GM04504 (cell line): ENCODE results near the gene STAG1.
"Not testable (repeated sequence)": the region's sequence is repeated elsewhere in the genome, so short reads cannot be mapped to it uniquely, and the experiment has no call there.

ENCODE experiments used
- DNase-seq: peaks from one replicate; pipeline ENCODE4 v3.0.0-alpha.2; 2012; ENCODE audit warnings: low read depth

The STAG1 gene

GRCh38 chr3:136586580-136586979 is 165.6 kb downstream of the STAG1 start:
- no peak for DNase-seq

DNA sequence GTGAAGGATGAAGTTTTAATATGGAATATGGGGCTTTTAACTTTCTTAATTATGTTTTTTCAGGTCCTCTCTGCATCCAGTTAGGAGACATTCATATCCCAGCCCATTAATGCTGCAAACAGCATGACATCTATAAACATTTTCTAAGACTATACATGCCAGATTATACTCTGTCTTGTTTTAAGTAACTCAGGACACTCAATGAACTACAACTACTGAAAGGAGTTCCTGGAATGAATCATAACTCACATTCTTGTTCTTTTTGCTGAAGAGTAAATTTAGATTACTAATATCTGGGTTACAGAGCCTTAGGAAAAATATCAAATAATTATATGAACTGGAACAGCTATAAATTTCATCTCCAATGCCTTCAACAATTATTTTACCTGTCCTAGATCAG is 167.4 kb downstream of the STAG1 start:
- no peak for DNase-seq

DNA sequence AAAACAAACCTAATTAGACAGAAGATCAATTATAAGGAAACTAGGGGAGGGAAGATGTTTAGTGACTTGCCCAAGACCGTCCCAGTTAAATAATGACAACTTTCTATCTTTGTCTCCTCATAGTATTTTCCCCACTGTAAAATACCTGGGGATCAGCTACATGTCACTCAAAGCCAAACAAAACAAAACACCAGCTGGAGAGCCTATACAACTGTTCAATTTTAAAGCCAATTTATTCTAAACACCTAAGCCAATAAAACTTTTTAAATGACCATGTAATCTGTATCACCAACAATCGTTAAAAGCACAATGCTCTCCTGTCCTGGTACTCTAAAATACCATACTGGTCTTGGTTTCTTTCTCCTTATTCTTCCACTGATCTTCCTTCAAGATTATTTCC is 168.4 kb downstream of the STAG1 start:
- no peak for DNase-seq

- DNase-seq, result no peak
Measured at GRCh38 chr3:136577791-136578190, 174.4 kb downstream of the STAG1 start.

GRCh38 chr3:136576279-136577009 is 175.7 kb downstream of the STAG1 start:
- no peak for DNase-seq

GRCh38 chr3:136567599-136568188 is 184.5 kb downstream of the STAG1 start:
- no peak for DNase-seq

GRCh38 chr3:136564962-136565361 is 187.2 kb downstream of the STAG1 start:
- not testable (repeated sequence) for DNase-seq

GRCh38 chr3:136562026-136562425 is 190.2 kb downstream of the STAG1 start:
- DNase-seq, result no peak

- no peak for DNase-seq
Measured at GRCh38 chr3:136559896-136560295, 192.3 kb downstream of the STAG1 start.

- not testable (repeated sequence) for DNase-seq
Measured at GRCh38 chr3:136549461-136549860, 202.7 kb downstream of the STAG1 start.

DNA sequence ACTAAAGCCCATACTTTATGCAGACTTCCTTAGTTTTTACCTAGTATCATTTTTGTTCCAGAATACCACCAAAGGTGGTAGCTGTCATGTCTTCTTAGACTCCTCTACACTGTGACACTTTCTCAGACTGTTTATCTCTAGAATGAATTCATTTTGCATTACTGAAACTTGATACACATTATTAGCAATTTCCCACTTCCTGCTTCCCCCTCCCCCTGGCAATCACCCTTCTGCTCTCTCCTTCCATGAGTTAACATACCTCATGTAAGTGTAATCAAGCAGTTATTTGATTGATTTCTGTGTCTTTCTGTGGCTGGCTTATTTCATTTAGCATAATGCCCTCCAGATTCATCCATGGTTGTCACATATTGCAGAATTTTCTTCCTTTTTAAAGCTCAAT is 204.9 kb downstream of the STAG1 start:
- DNase-seq, result no peak

DNA sequence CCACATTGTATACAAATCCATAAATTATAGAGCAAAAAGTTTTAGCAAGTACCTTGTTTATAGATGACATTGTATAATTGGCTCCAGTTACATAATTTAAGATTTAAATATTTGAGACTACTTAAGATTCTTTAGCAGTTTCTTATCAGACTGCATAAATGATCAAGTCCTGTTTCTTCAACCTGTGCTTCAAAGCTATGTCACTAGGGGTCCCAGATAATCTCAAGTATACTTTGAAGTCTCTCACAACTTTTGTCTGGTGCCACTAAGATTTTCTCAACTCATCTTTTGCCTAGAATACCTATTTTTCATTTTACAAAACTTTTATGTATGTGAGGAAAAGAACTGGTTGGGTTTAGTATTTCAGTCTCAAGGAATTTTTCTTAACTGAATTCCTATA is 205.5 kb downstream of the STAG1 start:
- no peak for DNase-seq

DNA sequence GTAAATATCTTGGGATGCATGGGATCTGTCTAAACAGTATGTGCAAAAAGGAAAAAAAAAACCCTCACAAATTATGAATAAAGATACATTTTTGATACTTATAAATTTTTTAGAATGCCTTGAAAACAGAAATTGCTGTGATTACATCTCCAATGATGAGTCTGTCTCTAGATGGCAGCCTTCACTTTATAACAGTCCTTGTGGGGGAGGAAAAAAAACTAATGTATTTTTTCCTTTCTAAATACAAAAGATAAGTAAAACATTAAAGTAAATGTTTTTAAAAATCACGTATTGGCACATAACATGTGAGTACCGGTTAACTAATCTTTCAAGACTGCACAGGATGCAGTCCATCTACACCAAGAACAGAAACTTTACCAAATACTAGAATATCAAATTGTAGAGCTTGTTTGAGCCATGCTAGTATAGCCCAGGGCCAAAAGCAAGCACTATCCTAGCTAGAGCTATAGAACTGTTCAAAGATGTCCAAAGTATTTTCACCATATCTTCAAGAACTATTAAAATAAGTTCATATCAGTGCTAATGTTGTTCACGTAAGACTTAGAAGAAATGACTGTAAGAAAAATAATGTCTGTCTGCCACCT is 206.4 kb downstream of the STAG1 start:
- DNase-seq, result no peak

DNA sequence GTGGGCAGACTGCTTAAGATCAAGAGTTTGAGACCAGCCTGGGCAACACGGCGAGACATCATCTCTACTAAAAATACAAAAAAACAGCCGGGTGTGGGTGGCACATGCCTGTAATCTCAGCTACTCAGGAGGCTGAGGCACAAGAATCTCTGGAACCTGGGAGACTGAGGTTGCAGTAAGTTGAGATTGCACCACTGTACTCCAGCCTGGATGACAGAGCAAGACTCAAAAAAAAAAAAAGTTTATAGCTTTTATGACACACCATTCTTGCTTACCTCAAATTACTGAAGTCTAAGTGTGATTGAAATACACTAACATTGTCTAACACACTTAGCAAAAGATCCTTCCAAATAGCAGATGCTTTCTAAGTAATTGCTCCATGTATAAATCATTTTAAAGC is 207.6 kb downstream of the STAG1 start:
- peak; percentile 9 for DNase-seq

DNA sequence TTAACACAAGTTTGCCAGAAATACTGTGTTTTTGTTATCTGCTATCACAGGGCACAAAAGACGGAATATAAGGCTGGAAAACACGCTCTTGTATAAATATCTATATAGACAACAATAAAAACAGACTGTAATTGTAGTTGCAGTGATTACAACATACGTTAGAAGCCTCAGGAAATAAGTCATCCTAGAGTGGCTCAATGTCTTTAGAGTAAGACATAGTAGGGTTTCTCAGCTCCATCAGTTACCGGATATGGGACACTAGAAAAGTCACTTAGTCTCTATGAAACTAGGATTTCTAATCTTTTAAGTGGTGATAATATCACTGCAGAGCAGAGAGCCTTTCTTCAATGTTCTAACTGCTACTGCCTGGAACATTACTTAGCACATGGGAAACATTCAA is 208.8 kb downstream of the STAG1 start:
- no peak for DNase-seq

DNA sequence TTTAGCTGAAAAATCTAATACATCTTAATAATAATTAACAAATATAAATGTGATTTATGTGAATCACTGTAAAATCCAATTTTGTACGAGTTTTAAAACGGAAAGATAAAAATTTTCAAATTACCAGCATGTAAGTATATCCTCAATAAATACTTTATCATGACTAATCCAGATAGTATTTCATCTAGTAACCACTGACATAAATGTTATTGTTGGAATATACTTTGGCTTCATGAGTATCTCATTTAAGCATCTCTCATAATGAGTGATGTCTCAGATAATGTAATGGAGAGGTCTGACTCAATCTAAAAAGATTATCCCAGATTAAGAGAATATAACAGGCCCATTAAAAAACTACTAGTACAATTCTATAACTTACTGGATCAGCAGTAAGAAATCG is 216.3 kb downstream of the STAG1 start:
- no peak for DNase-seq

- no peak for DNase-seq
Measured at GRCh38 chr3:136532766-136533165, 219.4 kb downstream of the STAG1 start.

- DNase-seq, result no peak
Measured at GRCh38 chr3:136518102-136518501, 234.1 kb downstream of the STAG1 start.

- DNase-seq, result no peak
Measured at GRCh38 chr3:136516656-136517055, 235.5 kb downstream of the STAG1 start.

DNA sequence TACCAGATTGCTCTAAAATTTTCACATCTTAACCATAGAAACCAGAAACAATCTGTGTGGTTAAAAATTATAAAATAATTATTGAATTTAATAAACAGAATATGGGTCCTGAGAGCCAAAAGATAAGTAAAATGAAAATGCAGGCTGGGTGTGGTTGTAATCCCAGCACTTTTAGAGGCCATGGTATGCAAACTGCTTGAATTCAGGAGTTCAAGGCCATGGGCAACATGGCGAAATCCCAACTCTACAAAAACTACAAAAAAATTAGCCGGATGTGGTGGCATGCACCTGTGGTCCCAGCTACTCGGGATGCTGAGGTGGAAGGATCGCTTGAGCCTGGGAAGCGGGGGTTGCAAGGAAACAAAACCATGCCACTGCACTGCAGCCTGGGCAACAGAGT is 236.1 kb downstream of the STAG1 start:
- no peak for DNase-seq

DNA sequence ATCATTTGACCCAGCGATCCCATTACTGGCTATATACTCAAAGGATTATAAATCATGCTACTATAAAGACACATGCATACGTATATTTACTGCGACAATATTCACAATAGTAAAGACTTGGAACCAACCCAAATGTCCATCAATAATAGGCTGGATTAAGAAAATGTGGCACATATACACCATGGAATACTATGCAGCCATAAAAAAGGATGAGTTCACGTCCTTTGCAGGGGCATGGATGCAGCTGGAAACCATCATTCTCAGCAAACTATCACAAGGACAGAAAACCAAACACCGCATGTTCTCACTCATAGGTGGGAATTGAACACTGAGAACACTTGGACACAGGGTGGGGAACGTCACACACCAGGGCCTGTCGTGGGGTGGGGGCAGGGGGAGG is 237.6 kb downstream of the STAG1 start:
- not testable (repeated sequence) for DNase-seq

DNA sequence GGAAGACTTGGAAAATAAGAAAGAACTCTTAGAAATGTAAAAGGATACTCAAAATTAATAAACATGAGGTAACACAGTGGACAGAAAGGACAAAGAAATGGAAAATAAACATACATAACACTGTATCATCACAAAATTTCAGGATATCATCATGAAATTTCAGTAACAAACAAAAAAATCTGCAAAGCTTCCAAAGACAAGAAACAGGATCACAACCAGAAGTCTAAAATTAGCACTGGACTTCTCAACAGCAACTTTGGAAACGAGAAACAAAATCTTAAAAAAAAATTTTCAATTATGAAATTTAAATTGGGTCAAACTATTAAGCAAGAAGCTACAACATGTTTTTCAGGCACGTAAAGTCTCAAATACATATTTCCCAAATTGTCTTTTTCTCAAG is 238.8 kb downstream of the STAG1 start:
- no peak for DNase-seq

GRCh38 chr3:136512381-136512780 is 239.8 kb downstream of the STAG1 start:
- peak; percentile 65 for DNase-seq

- no peak for DNase-seq
Measured at GRCh38 chr3:136505676-136506075, 246.5 kb downstream of the STAG1 start.
